ENCODE results near the gene LINC00237.

The LINC00237 gene

DNA sequence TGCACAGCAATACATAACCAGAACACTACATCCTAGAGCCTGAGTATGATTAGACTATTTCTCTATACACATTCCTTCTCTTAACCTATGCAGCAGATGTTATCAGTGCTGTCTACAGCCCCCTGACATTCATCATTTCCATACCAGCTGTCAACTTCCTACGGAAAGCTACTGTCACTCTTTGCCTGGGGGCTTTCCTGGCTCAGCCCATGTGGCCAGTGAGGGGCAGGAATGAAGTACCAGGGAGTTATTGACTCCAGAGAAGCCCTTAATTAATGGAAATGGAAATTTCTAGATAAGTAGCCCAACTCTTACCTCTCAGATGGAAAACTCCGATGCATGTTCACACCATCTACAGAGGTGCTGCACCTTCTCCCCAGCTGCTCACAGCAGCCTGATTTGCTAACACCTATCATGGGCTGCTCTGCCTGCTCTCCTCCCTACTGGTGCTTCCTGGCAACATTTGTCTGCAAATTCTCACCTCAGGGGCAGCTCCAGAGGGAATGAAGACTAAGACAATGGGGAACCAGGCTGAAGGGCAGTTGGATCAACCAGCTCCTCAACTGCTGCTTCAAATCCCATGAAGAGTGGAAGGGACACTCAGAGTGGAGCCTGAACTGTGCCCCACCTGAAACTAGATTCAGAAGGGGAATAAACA is 59.6 kb downstream of the LINC00237 start:
- no peak for DNase-seq (ENCODE audit: low spot score)
